Inferior parietal cortex (tissue), 1 donor: ENCODE results near the gene GAREM2.

Experiments
- DNase-seq: peaks from one replicate; pipeline ENCODE4 v3.0.0-alpha.2; 2016; ENCODE audit errors: extremely low spot score

GAREM2 gene

GRCh38 chr2:26187537-26188104 lies 14.7 kb downstream of the GAREM2 start:
- DNase-seq: no peak

GRCh38 chr2:26189123-26189522 lies 16.2 kb downstream of the GAREM2 start:
- no peak for DNase-seq

GRCh38 chr2:26189751-26190150 lies 16.9 kb downstream of the GAREM2 start:
- DNase-seq: no peak

GRCh38 chr2:26190369-26190768 lies 17.5 kb downstream of the GAREM2 start:
- DNase-seq: no peak

- DNase-seq: no peak
Measured at GRCh38 chr2:26191316-26192159, 18.6 kb downstream of the GAREM2 start.

GRCh38 chr2:26193578-26194231 lies 20.8 kb downstream of the GAREM2 start:
- DNase-seq: no peak

GRCh38 chr2:26195040-26195984 lies 22.4 kb downstream of the GAREM2 start:
- DNase-seq: no peak

- peak; percentile 32 for DNase-seq
Measured at GRCh38 chr2:26196683-26197418, 24.0 kb downstream of the GAREM2 start.

- DNase-seq: no peak
Measured at GRCh38 chr2:26197516-26197915, 24.6 kb downstream of the GAREM2 start.

- no peak for DNase-seq
Measured at GRCh38 chr2:26202981-26203490, 30.1 kb downstream of the GAREM2 start.

- no peak for DNase-seq
Measured at GRCh38 chr2:26203906-26204305, 31.0 kb downstream of the GAREM2 start.

- DNase-seq: no peak
Measured at GRCh38 chr2:26212011-26212410, 39.1 kb downstream of the GAREM2 start.

- no peak for DNase-seq
Measured at GRCh38 chr2:26214759-26215158, 41.9 kb downstream of the GAREM2 start.

- no peak for DNase-seq
Measured at GRCh38 chr2:26215833-26216232, 42.9 kb downstream of the GAREM2 start.

GRCh38 chr2:26216587-26216986 lies 43.7 kb downstream of the GAREM2 start:
- no peak for DNase-seq

GRCh38 chr2:26217720-26218119 lies 44.8 kb downstream of the GAREM2 start:
- DNase-seq: no peak

GRCh38 chr2:26223018-26223417 lies 50.1 kb downstream of the GAREM2 start:
- DNase-seq: no peak

GRCh38 chr2:26224095-26224494 lies 51.2 kb downstream of the GAREM2 start:
- no peak for DNase-seq

- DNase-seq: no peak
Measured at GRCh38 chr2:26229595-26229994, 56.7 kb downstream of the GAREM2 start.

GRCh38 chr2:26230806-26231205 lies 57.9 kb downstream of the GAREM2 start:
- no peak for DNase-seq

- no peak for DNase-seq
Measured at GRCh38 chr2:26235089-26235488, 62.2 kb downstream of the GAREM2 start.
